Progenitor cell of endocrine pancreas (in vitro differentiated cells): ENCODE results near the gene TECPR1. TPM values are rescaled to one million over a fixed set of nuclear protein-coding genes. Genes with fewer than 3 reads are reported as not detected.

ENCODE experiments used
- DNase-seq: peaks from one replicate; pipeline ENCODE4 v3.0.0; 2021; ENCODE audit warnings: low spot score; ENCODE audit not compliant: unreplicated experiment
- H3K27ac Mint-ChIP-seq: 2 replicates; pipeline ENCODE4 v1.8.0; 2021; ENCODE audit warnings: mild to moderate bottlenecking, moderate library complexity, mixed read lengths
- H3K27me3 Mint-ChIP-seq: 2 replicates; pipeline ENCODE4 v1.8.0; 2021; ENCODE audit warnings: mixed read lengths
- H3K36me3 Mint-ChIP-seq: 2 replicates; pipeline ENCODE4 v1.8.0; 2022; ENCODE audit warnings: mixed read lengths; ENCODE audit not compliant: insufficient read depth
- H3K4me1 Mint-ChIP-seq: 2 replicates; pipeline ENCODE4 v1.8.0; 2021; ENCODE audit warnings: low read depth, mixed read lengths
- H3K4me3 Mint-ChIP-seq: 2 replicates; pipeline ENCODE4 v1.8.0; 2021; ENCODE audit warnings: low read depth, mild to moderate bottlenecking, moderate library complexity, mixed read lengths
- H3K9me3 Mint-ChIP-seq: 2 replicates; pipeline ENCODE4 v1.8.0; 2021; ENCODE audit warnings: low read depth, mixed read lengths
- total RNA-seq: library from RNA; stranded (reverse); gene quantifications from 2 replicates; pipeline ENCODE4 v1.2.1, GENCODE V29; 2021
- TF ChIP-seq, protein P1 (sequence below): fragments of 200-600 bp; sonication (generic); IDR thresholded peaks from one replicate; pipeline ENCODE4 v1.5.0; 2021; ENCODE audit warnings: antibody characterized with exemption, mild to moderate bottlenecking; ENCODE audit not compliant: unreplicated experiment

The TECPR1 gene
- total RNA-seq, 1 donor from 2014 or later: 41.6 TPM

DNA sequence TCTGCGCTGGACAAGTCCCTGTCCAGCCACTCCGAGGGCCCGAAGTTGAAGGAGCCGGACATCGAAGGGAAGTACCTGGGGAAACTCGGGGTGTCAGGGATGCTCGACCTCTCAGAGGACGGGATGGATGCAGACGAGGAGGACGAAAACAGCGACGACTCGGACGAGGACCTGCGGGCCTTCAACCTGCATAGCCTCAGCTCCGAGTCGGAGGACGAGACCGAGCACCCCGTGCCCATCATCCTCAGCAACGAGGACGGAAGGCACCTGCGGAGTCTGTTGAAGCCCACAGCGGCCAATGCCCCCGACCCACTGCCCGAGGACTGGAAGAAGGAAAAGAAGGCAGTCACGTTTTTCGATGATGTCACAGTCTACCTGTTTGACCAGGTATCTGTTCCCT, 57.8 kb downstream of the TECPR1 start:
- peaks cover 3% of the 10 kb centered on the region for H3K9me3 Mint-ChIP-seq
- H3K4me3 Mint-ChIP-seq: no peak overlapping the region
- no peaks in the 10 kb centered on the region for H3K4me1 Mint-ChIP-seq
- H3K27me3 Mint-ChIP-seq: no peaks in the 10 kb centered on the region
- no peak for DNase-seq
- H3K27ac Mint-ChIP-seq: no peak overlapping the region
- H3K36me3 Mint-ChIP-seq: peaks cover 28% of the 10 kb centered on the region
- TF ChIP-seq, protein P1, sequence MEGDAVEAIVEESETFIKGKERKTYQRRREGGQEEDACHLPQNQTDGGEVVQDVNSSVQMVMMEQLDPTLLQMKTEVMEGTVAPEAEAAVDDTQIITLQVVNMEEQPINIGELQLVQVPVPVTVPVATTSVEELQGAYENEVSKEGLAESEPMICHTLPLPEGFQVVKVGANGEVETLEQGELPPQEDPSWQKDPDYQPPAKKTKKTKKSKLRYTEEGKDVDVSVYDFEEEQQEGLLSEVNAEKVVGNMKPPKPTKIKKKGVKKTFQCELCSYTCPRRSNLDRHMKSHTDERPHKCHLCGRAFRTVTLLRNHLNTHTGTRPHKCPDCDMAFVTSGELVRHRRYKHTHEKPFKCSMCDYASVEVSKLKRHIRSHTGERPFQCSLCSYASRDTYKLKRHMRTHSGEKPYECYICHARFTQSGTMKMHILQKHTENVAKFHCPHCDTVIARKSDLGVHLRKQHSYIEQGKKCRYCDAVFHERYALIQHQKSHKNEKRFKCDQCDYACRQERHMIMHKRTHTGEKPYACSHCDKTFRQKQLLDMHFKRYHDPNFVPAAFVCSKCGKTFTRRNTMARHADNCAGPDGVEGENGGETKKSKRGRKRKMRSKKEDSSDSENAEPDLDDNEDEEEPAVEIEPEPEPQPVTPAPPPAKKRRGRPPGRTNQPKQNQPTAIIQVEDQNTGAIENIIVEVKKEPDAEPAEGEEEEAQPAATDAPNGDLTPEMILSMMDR: no peak

DNA sequence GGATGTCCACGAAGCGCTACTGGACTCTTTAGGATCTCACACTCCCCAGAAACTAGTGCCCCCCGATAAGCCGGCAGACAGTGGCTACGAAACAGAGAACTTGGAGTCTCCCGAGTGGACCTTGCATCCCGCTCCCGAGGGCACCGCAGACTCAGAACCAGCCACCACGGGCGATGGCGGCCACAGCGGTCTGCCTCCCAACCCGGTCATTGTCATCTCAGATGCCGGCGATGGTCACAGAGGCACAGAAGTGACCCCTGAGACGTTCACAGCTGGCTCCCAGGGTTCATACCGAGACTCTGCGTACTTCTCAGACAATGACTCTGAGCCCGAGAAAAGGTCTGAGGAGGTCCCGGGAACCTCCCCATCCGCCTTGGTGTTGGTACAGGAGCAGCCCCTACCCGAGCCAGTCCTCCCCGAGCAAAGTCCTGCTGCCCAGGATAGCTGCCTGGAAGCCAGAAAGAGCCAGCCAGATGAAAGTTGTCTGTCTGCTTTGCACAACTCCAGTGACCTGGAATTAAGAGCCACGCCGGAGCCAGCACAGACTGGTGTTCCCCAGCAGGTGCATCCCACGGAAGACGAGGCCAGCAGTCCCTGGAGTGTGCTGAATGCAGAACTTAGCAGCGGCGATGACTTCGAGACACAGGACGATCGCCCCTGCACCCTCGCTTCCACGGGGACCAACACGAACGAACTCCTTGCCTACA, 58.4 kb downstream of the TECPR1 start:
- no peak overlapping the region for H3K27ac Mint-ChIP-seq
- peaks cover 29% of the 10 kb centered on the region for H3K36me3 Mint-ChIP-seq
- no peak overlapping the region for H3K4me3 Mint-ChIP-seq
- TF ChIP-seq, protein P1: no peak
- no peak for DNase-seq
- H3K27me3 Mint-ChIP-seq: no peaks in the 10 kb centered on the region
- H3K9me3 Mint-ChIP-seq: peaks cover 3% of the 10 kb centered on the region
- H3K4me1 Mint-ChIP-seq: no peaks in the 10 kb centered on the region

DNA sequence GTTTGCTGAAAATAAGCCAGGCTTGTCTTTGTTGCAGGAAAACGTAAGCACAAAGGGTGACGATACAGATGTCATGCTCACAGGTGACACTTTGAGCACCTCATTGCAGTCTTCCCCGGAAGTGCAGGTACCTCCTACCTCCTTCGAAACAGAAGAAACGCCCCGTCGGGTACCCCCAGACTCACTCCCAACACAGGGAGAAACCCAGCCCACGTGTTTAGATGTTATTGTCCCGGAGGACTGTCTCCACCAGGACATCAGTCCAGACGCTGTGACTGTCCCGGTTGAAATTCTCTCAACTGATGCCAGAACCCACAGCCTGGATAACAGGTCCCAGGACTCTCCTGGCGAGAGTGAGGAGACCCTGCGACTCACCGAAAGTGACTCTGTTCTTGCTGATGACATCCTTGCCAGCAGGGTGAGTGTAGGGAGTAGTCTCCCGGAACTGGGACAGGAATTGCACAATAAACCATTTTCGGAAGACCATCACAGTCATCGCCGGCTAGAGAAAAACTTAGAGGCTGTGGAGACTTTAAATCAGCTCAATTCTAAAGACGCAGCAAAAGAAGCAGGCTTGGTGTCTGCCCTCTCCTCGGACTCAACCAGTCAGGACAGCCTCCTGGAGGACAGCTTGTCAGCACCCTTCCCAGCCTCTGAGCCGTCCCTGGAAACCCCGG, 59.1 kb downstream of the TECPR1 start:
- TF ChIP-seq, protein P1: no peak
- DNase-seq: no peak
- H3K4me3 Mint-ChIP-seq: no peak overlapping the region
- H3K4me1 Mint-ChIP-seq: no peaks in the 10 kb centered on the region
- peaks cover under 1% of the 10 kb centered on the region for H3K9me3 Mint-ChIP-seq
- H3K27me3 Mint-ChIP-seq: no peaks in the 10 kb centered on the region
- no peak overlapping the region for H3K27ac Mint-ChIP-seq
- H3K36me3 Mint-ChIP-seq: peaks cover 29% of the 10 kb centered on the region

DNA sequence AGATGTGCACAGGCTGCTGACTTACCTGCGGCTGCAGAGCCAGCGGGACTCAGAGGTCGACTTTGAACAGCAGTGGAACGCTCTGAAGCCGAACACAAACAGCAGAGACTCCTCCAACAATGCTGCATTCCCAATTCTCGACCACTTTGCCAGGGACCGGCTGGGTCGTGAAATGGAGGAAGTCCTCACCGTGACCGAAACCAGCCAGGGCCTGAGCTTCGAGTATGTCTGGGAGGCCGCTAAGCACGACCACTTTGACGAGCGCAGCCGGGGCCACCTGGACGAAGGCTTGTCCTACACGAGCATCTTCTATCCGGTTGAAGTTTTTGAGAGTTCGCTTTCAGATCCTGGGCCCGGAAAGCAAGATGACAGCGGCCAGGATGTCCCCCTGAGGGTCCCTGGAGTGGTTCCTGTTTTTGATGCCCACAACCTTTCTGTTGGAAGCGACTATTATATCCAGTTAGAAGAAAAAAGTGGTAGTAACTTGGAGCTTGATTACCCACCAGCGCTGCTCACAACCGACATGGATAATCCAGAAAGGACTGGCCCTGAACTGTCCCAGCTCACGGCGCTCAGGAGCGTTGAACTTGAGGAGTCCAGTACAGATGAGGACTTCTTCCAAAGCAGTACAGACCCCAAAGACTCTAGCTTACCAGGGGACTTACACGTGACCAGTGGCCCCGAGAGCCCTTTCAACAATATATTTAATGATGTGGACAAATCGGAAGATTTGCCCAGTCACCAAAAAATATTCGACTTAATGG, 60.2 kb downstream of the TECPR1 start:
- no peaks in the 10 kb centered on the region for H3K9me3 Mint-ChIP-seq
- TF ChIP-seq, protein P1: no peak
- no peak overlapping the region for H3K27ac Mint-ChIP-seq
- H3K4me3 Mint-ChIP-seq: no peak overlapping the region
- peaks cover 28% of the 10 kb centered on the region for H3K36me3 Mint-ChIP-seq
- no peak for DNase-seq
- H3K27me3 Mint-ChIP-seq: no peaks in the 10 kb centered on the region
- no peaks in the 10 kb centered on the region for H3K4me1 Mint-ChIP-seq

DNA sequence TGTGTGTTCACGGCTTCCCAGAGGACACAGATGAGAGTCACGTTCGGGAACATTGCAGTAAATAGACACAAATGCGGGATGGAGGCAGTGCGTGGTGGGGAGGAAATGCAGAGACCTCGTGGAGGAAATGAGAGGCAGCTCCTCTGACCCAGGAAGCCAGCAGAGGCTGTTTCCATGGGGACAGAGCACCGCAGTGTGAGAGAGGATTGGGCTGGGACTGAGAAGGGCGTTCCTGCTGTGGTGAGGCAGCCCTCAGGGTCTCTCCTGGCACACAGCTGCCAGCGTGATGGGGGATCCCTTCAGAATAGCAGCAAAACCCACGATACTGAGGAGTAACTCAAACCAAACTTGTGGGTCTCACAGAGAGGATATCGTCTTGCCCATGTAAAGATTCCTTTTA, 62.5 kb downstream of the TECPR1 start:
- H3K36me3 Mint-ChIP-seq: peaks cover 22% of the 10 kb centered on the region
- TF ChIP-seq, protein P1: no peak
- H3K4me3 Mint-ChIP-seq: no peak overlapping the region
- H3K27me3 Mint-ChIP-seq: no peaks in the 10 kb centered on the region
- H3K27ac Mint-ChIP-seq: peak overlapping the region; percentile 21
- no peaks in the 10 kb centered on the region for H3K4me1 Mint-ChIP-seq
- no peaks in the 10 kb centered on the region for H3K9me3 Mint-ChIP-seq
- DNase-seq: no peak
